GM08714 (cell line): ENCODE data around the gene BRSK2.

ENCODE experiments used
- H3K4me3 ChIP-seq: fragments of 200-500 bp; sonication (Bioruptor generic); 2 replicates; pipeline ENCODE4 v1.5.1; 2014; ENCODE audit warnings: mild to moderate bottlenecking, low read length, inconsistent platforms
- ZNF274 ChIP-seq: IDR thresholded peaks from 2 replicates; pipeline ENCODE4 v1.6.1; 2012; ENCODE audit warnings: mild to moderate bottlenecking, low read depth, low read length

The BRSK2 gene

DNA sequence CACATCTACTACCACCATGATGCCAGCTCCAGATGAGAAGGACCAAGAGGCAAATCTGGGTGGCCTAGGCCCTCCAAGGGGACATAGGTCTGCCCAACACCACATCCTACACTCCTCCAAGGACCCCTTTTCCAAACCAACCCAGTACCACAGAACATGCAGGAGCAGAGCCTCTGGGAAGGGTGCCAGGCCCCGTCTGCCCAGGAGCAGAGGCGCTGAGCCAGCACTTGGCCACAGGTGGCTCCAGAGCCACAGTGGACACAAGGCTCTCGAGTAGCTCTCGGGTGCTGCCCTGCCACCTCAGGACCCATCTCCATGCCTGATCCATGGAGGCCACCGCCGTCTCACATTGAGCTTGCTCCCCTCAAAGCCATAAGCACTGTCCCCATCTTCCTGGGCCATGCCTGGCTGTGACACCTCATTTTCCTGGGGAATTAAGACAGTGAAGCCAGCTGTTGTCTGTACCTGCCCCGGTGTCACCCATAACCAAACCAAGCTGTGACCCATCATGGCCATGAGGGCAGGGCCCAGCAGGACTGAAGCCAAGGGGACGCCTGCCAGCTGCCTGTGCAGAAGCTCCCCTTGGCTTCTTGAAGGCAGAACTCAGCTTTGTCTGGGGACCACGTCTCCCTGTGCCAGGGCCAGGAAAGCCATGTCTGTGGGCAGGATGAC, 89.4 kb downstream of the BRSK2 start:
- no peak overlapping the region for H3K4me3 ChIP-seq
- TF ChIP-seq ZNF274 = no peak

DNA sequence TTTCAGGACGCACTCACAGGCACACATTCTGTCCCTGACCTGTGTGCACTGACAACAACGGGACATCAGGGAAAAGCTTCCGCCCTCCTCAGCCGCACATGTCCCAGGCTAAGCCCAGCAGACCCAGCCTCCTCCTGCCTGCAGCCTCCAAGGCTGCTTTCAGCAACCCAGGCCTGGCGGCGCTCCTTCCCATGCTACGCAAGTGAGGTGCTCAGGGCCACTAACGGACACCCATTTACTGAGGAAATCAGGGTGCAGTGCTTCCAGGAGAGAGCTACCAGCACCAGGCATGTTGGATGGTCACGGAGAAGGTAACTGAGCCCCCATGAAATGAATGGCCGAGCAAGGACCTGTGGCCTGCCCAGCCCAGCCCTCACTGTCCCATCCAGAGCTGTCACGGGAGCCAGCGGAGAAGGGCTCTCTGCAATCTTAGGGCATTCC, 90.0 kb downstream of the BRSK2 start:
- TF ChIP-seq ZNF274 = no peak
- no peak overlapping the region for H3K4me3 ChIP-seq

DNA sequence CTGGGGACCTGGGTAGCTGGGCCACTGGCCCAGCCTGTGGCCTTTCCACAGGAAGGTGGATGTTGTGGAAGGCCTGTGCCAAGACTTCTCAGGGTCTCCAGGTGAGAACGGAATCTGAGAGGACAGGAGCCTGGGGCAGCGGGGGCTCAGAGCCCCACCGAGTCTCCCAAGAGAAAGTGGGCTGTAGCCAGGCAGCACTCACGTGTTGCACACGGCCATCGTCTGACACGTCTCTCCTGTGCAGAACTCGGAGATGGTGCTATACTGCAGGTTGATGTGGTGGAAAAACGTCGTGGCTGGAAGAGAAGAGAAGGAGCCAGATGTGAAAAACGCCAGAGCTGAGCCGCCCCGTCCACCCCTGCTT, 90.4 kb downstream of the BRSK2 start:
- no peak for TF ChIP-seq ZNF274
- H3K4me3 ChIP-seq = no peak overlapping the region

DNA sequence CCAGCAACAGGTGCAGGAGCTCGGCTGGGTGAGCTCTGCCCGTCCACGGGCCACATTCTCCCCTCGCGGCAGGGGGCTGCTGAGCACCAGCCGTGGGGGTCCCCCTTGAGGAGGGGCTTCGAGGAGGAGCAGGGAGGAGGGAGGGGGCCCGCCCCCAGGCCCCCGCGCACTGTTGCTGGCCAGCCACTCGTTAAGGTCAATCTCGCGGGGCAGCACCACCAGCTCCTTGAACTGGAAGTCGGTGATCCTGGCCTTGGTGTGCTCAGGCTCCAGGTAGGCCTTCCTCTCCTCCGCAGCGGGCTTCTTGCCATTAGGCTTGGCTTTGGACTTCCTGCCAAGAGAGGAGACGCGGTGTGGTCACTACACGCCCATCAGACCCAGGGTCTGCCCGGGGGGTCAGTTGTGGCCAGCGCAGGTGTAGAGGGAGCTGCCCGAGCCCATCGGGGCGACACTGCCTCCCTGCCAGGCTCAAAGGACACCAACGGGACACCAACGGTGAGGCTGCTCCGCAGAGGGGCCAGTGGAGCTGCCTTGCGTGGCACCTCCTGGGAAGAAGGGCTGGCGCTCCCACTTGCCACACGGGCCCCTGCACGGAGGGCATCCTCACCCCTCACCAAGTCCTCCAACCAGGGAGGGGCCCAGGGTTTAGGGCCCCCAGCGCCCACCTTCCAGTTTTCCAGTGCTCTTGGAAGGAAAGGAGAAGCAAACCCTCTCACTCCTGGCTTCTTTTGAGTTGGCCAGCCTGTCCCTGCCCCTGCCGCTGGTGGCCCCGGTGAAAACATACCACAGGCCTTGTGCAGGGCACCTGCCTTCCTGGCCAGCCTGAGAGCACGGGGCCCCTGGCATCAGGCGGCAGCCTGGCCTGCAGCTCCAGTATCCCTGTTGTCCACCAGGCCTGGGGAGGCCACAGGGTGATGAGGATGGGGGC, 91.1 kb downstream of the BRSK2 start:
- TF ChIP-seq ZNF274 = no peak
- no peak overlapping the region for H3K4me3 ChIP-seq

DNA sequence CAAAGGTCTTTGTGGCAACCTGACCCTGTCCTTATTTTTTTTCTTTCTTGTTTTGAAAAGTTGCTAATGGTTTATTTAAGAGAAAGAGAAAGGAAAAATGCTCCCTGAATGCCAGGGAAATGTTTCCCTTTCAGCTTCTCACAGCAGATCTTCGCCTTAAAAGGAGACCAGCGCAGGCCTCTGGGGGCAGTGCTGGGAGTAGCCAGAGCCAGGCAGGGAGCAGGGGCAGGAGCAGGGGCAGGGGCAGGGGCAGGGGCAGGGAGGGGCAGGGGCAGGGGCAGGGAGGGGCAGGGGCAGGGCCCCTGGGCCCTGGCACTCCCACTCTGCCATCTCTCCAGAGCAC, 91.7 kb downstream of the BRSK2 start:
- no peak overlapping the region for H3K4me3 ChIP-seq
- TF ChIP-seq ZNF274 = no peak

DNA sequence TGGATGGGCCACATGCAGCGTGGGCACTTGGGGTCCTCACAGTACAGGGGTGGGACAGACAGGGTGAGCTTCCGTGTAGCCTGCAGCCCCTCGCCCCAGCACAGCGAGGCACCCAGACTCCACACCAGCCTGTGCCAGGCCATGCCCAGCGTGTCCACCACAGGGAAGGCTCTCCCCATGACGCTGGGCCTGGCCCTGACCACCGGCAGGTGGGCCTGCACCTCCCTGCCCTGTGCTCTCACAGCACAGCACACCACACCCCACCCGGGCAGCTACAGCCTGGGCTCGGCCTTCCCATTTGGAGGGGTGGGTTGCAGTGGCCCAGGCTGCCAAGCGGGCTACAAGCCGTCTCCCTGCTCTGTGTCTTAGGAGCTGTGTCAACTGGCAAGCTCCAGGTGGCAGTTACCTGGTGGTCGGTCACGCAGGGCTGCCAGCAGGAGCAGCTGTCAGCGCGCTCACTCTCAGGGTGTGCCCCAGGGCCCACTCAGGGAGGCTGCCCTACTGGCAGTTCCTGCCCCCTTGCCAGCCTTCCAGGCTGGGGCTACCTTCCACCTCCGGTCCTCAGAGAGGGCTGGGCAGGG, 92.2 kb downstream of the BRSK2 start:
- no peak for TF ChIP-seq ZNF274
- no peak overlapping the region for H3K4me3 ChIP-seq

DNA sequence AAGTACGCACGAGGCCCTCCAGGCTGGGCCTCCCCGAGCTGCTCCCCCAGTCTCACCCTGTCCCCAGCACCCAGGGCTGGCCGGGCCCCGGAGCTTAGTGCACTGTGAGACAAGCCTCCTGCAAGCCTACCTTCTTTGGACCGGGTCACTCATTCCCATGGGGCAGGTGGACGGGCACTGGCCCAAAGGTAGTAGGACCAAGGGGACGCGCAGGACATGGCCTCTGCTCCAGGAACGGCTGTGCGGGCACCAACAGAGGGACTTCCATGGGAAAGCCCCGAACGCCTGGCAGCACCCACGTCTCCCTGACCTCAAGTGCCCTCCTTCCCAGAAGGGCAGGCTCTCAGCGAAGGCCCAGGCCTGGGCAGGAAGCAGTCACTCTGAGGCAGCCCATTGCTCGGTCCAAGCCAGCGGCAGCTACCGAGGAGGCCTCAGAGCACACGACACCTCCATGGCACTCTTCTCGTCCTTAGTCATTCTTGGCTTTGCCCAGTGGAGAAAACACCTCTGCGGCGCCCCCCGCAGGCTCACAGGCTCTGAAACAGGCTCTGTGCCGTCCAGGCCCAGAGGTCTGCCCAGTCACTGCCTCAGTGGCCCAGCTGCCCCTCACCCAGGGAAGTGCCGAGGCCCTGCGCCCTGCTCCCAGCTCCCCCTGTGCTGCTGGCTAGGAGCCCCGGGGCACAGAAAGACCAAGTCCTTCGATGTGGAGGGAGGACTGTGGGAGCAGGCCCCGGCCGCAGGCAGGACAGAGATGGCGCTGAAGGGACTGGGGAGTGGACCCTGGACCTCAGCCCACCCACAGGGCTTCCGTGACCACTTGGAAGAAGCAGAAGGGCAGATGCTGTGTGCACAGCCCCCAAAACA, 93.1 kb downstream of the BRSK2 start:
- no peak for TF ChIP-seq ZNF274
- no peak overlapping the region for H3K4me3 ChIP-seq

DNA sequence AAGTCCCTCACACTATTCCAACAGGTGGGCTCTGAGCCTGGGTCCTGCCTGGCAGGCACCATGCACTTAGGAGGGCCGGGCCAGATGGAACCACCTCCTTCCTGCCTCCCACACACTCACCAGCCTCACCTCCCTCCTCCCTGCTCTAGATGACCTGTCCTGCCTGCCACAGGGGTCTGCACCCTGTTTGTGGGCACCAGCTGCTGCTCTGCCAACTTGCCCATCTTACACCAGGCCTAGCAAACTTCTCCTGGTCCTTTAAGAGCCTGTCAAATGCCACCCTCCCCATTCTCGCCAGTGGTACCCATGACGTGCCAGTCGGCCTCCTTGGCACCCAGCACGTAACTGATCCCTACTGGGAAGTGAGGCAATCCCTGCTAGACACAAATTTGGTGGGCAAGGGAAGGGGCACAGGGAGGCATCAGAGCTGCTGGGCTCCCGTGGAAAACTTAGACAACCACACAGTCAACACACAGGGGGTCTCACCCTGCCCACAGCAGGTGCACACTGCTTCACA, 93.8 kb downstream of the BRSK2 start:
- H3K4me3 ChIP-seq = no peak overlapping the region
- TF ChIP-seq ZNF274 = no peak

DNA sequence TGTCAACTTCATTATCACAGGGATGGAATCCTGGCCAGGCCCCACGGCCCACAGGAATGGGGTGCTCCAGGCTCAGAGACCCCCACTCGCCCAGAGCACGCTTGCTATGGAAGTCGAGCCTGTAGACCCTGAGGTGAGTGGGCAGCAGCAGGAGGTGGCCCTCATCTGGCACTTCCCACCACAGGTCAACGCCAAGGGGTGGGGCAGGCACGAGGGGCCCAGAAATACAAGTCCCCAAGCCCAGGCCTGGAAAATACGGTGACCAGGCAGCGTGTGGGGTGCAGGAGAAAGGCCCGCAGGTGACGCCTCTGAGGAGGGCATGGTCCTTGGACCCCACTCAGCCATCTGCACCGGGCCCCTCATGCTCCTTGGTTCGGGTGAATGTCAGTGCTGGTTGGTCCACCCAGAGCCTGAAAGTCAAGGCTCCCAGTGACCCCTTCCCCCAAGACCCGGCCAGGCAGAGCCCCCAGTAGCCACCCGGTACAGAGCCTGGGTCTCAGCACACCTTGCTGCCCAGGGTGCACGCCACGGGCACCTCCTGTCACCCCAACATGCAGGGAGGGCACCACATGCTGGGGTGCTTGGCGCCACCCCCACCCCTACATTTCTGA, 94.4 kb downstream of the BRSK2 start:
- TF ChIP-seq ZNF274 = no peak
- H3K4me3 ChIP-seq = no peak overlapping the region

DNA sequence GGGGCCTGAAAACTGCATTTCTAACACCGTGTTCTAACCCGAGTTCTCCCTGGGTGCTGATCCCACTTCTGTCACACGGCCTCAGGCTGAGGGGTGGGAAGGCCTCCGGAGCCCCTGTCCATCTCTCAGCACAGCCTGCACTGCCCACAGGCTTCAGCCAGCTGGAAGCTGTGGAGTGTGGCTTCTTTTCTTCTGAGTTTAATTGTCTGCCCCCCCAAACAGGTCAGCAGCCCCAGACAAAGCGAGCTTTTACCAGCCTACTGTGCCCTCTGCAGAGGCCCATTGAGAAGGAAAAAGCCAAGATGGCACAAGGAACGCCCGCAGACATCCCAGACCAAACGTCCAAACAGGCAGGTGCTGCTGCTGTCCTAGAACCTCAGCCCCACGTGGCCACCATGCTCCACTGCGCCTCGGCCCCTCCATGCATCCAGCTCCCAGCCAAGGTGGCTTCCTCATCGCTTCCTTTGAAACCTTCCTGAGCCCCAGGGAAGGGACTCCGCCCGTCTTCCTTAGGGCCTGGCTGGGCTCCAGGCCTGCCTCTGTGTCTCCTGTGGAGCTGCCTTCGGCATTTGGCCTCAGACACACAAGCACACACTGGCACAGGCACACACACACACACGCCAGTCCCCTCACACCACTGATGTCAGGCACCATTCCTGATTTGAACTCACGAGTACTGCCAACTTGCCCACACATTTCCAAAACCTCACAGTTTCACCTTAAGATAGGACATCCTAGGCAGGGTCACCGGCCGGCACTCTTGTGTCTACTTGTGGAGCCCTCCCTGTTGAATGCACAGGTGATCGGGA, 95.2 kb downstream of the BRSK2 start:
- no peak for TF ChIP-seq ZNF274

DNA sequence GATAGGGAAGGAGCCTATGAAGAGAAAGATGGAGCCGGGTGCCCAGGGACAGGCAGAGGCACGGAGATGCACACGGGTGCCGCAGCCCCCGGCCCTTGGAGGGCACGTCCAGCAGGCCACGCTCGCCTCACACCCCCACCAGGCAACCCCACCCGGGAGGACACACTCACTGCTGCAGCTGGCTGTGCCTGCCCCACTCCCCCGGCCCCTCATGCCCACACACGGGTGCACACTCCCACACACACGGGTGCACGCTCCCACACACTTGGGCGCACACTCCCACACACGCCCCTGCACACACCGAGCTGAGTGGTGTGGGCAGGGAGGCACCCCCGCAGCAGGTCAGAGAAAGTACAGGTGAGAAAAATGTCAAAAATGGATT, 95.8 kb downstream of the BRSK2 start:
- TF ChIP-seq ZNF274 = no peak

More for the DNA sequence above, 95.2 kb downstream of the BRSK2 start:
- no peak overlapping the region for H3K4me3 ChIP-seq

DNA sequence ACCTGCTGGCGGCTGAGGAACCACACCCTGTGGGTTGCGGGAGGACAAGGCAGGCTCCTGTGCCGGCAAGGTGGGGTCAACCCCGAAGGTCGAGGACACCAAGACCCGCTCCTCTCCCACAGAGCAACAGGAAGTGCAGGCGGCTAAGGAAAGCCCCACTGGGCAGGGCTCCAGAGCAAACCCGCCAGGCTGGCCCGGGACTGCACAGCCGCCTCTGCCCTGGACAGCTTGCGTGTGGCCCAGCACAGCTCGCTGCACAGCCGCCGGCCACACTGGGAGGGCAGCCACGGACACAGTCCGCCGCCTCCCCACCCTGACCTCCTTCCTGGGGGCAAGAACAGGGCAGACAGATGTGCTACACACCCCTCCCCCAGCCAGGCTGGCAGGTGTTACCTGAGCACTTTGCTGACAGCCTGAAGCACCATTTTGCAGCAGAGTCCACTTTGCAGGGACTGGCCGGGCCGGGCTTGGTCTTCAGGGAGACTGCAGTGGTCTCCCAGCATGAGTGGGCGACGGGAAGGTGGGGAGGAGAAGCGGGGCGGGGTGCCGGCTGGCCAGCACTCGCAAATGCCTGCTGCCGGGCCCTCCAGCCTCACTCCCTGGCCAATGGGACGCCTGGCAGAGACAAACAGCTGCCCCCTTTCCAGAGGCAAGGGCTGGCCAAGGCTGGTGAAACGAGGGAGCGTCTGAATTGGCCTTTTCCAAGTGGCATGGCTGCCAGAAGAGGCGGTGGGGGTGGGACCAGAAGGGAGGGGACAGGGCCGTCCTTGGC, 96.5 kb downstream of the BRSK2 start, which contains the start of gene MOB2:
Gene MOB2, minus strand, starts transcription at position 726 of the 772 bp plus-strand sequence. Its CDS starts 223 bp downstream, at position 503.
- no peak within 1 kb of the TSS for H3K4me3 ChIP-seq
- TF ChIP-seq ZNF274 = no peak

More for the DNA sequence above, 95.8 kb downstream of the BRSK2 start:
- no peak overlapping the region for H3K4me3 ChIP-seq
